Measurements from ENCODE around the gene KLRG1. TPM values are rescaled to one million over a fixed set of nuclear protein-coding genes. Genes with fewer than 3 reads are reported as not detected.

Gene KLRG1
- total and polyA plus RNA-seq, 9 of the 15 experiments (the other 6 are each of a cell fraction or from before 2014, with no cell fraction given): 1.4 to 7.2 (median 2.1) TPM

DNA sequence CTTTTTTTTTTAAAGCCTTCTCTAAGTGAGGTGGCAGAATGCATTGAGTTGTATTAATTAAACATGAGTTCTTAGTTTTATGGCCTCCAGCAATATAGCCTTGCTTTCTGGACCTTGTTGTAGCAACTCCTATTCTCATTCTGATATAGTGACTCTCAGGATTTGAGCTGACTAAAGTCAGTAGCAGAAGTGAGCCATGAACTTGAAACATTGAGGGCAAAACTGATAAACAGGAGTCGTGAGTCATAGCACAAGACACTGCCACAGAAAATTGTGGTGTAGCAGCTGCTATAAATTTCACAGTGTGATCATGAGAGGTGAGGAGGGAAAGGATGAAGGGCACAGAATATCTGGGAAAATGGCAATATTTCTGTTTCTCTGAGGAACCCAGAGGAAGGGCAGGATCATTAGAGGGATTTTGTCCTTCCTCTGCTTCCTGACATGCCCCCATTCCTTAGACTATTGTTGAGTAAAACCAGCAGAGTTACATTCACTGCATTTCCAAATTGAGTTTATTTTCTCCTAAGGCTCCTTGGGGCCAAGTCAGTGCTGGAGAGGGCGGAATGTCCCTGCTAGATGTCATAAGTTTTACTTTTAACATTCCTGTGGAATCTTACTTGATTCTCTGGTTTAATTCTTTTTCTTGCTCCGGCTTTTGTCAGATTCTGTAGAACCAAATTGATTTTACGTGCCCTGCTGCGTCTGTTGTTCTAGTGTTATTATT, 7.5 kb downstream of the KLRG1 start (continued):
- TF ChIP-seq, protein P1, sequence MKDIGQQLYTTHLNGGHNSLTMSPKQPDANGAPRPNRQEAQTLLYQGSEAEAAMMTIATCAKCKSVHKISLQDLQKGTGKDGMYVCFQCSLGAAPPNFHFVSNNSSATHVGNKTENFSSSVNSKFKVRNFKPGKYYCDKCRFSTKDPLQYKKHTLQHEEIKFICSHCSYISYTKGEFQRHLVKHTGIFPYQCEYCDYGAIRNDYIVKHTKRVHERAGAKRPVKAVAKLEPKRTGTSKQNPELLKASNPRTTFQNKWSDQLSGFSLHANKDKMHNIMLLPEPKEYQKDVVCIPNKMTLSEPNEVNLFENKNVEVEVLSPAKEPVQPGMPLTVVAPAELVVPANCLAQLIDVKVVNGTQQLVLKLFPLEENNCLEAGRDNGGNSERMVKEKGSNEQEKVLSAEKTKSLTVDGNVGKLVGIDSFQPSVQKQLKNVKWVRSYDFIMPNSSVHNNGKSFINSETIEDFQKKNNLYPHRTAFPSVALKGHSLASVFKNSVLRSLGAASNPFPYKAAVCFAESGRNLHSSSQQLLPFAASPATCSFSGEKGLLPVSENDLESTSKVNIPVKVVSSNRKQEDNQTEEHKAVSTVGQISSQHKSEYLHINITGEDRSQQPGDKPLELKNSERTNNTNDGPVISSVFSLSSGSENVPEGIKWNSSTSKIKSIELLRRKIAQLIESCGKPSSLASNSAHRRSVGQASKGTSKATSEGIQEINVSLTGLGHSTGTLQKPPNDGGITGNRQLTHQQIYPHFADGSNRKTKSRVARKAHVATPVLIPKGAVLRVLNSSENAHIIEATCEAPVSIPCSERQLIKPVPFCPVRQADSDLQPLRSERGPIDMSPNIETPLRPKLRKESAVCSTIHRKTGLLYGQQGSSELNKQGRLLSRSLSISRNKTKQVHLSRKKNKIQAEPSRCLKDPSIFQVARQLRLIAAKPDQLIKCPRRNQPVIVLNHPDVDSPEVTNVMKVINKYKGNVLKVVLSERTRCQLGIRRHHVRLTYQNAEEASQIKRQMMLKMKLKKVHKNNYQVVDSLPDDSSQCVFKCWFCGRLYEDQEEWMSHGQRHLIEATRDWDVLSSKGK (CRISPR knock-in tag; IDR thresholded peaks at IDR 0.05): no peak
- TF ChIP-seq CLOCK (CRISPR knock-in tag; IDR thresholded peaks at IDR 0.05; ENCODE audit: borderline replicate concordance) (no peak), POLR3A (IDR thresholded peaks at IDR 0.05; ENCODE audit: borderline replicate concordance, extremely low read depth, insufficient read depth, insufficient read length) (no peak), ZBTB12 (CRISPR knock-in tag; IDR thresholded peaks at IDR 0.05) (no peak), PCBP1 (IDR thresholded peaks at IDR 0.05; ENCODE audit: low read depth, low read length, poor library complexity, severe bottlenecking) (no peak), TRIM24 (IDR thresholded peaks at IDR 0.05) (no peak), NR2C2 (CRISPR knock-in tag; IDR thresholded peaks at IDR 0.05) (no peak), NR2C2 (tag; IDR thresholded peaks at IDR 0.05) (no peak), CAMTA2 (CRISPR knock-in tag; conservative IDR thresholded peaks at IDR 0.05) (no peak), HNRNPLL (IDR thresholded peaks at IDR 0.05; ENCODE audit: low read depth, low read length, poor library complexity, severe bottlenecking) (no peak)
- TF ChIP-seq, protein P2, sequence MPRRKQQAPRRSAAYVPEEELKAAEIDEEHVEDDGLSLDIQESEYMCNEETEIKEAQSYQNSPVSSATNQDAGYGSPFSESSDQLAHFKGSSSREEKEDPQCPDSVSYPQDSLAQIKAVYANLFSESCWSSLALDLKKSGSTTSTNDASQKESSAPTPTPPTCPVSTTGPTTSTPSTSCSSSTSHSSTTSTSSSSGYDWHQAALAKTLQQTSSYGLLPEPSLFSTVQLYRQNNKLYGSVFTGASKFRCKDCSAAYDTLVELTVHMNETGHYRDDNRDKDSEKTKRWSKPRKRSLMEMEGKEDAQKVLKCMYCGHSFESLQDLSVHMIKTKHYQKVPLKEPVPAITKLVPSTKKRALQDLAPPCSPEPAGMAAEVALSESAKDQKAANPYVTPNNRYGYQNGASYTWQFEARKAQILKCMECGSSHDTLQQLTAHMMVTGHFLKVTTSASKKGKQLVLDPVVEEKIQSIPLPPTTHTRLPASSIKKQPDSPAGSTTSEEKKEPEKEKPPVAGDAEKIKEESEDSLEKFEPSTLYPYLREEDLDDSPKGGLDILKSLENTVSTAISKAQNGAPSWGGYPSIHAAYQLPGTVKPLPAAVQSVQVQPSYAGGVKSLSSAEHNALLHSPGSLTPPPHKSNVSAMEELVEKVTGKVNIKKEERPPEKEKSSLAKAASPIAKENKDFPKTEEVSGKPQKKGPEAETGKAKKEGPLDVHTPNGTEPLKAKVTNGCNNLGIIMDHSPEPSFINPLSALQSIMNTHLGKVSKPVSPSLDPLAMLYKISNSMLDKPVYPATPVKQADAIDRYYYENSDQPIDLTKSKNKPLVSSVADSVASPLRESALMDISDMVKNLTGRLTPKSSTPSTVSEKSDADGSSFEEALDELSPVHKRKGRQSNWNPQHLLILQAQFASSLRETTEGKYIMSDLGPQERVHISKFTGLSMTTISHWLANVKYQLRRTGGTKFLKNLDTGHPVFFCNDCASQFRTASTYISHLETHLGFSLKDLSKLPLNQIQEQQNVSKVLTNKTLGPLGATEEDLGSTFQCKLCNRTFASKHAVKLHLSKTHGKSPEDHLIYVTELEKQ (CRISPR knock-in tag; IDR thresholded peaks at IDR 0.05): no peak
- TF ChIP-seq, protein P3, sequence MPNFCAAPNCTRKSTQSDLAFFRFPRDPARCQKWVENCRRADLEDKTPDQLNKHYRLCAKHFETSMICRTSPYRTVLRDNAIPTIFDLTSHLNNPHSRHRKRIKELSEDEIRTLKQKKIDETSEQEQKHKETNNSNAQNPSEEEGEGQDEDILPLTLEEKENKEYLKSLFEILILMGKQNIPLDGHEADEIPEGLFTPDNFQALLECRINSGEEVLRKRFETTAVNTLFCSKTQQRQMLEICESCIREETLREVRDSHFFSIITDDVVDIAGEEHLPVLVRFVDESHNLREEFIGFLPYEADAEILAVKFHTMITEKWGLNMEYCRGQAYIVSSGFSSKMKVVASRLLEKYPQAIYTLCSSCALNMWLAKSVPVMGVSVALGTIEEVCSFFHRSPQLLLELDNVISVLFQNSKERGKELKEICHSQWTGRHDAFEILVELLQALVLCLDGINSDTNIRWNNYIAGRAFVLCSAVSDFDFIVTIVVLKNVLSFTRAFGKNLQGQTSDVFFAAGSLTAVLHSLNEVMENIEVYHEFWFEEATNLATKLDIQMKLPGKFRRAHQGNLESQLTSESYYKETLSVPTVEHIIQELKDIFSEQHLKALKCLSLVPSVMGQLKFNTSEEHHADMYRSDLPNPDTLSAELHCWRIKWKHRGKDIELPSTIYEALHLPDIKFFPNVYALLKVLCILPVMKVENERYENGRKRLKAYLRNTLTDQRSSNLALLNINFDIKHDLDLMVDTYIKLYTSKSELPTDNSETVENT (CRISPR knock-in tag; IDR thresholded peaks at IDR 0.05): no peak

Measured in K562 (cell line).